Colonic mucosa (tissue), 4 donors: ENCODE data around the gene CCDC12. TPM values are rescaled to one million over a fixed set of nuclear protein-coding genes. Genes with fewer than 3 reads are reported as not detected.

ENCODE experiments used
- DNase-seq: peaks from one replicate; pipeline ENCODE4 v3.0.0-alpha.2; 2020
- H3K27ac ChIP-seq: fragments of 200-600 bp; one replicate; pipeline ENCODE4 v1.8.0; 2021
- H3K27me3 ChIP-seq: fragments of 200-600 bp; one replicate; pipeline ENCODE4 v1.8.0; 2021
- H3K36me3 ChIP-seq: fragments of 200-600 bp; one replicate; pipeline ENCODE4 v1.8.0; 2021
- H3K4me1 ChIP-seq: fragments of 200-600 bp; one replicate; pipeline ENCODE4 v1.8.0; 2021; ENCODE audit warnings: mild to moderate bottlenecking
- H3K4me3 ChIP-seq: fragments of 200-600 bp; one replicate; pipeline ENCODE4 v1.8.0; 2021
- H3K9ac ChIP-seq, 2 donors: one replicate each; pipeline ENCODE4 v1.7.0; 2013; ENCODE audit warnings: control low read depth in 2 of 2, low read depth in 2 of 2, low read length in 2 of 2
- H3K9me3 ChIP-seq: fragments of 200-600 bp; one replicate; pipeline ENCODE4 v1.8.0; 2021
- intact Hi-C: fragments of 100-400 bp; cut with DNase I; formaldehyde crosslinking; loops from one replicate; pipeline ENCODE4 v1.14.1; 2022
- total RNA-seq, 2 donors: library from RNA; stranded (reverse); fragmentation: NEBNext Ultra II Directional in 1 of 2; extraction: Animal tissue kit (Norgen Biotek cat#: 25700) in 1 of 2; gene quantifications; one replicate each; pipeline ENCODE4 v1.2.1, GENCODE V29; 2021
- TF ChIP-seq, protein P1 (sequence below): fragments of 200-600 bp; IDR thresholded peaks from one replicate; pipeline ENCODE4 v1.8.0; 2022; ENCODE audit warnings: antibody characterized with exemption, mild to moderate bottlenecking
- donor health status: healthy.
- donor health status: DM: no; HTN: no; CAD: no.
- donor health status: DM: no; HTN: no; CAD: no.

Gene CCDC12
- total RNA-seq, 2 donors from 2014 or later = 34.1 to 55.7 TPM

DNA sequence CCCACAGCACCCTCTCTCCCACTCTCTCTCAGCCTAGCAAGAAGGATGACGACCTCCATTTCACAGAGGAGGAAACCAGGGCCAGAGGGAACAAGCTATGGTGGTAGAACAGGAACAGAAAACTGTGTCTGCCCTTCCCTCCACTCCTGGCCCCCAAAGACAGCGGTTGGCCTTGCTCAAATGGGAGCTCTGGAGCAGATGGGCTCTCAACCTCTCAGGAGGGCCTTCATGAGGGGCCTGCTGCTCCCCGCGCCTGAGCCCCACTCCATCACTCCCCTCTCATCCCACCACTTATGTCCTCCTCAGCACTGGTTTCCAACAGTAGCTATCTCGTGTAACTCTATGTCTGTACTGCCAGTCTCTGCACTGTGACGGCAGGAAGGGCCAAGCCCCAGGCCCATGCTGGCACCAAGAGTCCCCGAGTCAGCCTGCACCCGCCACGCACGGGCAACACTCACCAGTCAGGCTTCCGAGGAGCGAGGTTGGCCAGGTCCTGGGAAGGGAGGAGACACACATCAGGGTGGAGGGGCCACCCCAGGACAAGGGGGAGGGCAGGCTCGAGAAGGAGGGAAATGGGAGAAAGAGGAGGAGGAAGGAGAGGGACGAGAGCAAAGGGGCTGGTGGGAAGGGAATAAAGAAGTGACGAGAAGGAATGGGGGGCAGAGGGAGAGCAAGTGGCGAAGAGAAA, 53.5 kb downstream of the CCDC12 start:
- Histone ChIP-seq H3K4me1 (peaks cover 16% of the 10 kb centered on the region), H3K9me3 (no peaks in the 10 kb centered on the region), H3K27ac (no peak overlapping the region), H3K9ac (no peak overlapping the region), H3K36me3 (peaks cover 28% of the 10 kb centered on the region), H3K27me3 (no peaks in the 10 kb centered on the region), H3K4me3 (no peak overlapping the region)
- intact Hi-C loops = loop anchor here (2.0 to 10.0 kb wide), 2 partner anchors 76 to 402 kb away; no protein-coding TSS in a partner anchor
- no peak for DNase-seq
- TF ChIP-seq, protein P1, sequence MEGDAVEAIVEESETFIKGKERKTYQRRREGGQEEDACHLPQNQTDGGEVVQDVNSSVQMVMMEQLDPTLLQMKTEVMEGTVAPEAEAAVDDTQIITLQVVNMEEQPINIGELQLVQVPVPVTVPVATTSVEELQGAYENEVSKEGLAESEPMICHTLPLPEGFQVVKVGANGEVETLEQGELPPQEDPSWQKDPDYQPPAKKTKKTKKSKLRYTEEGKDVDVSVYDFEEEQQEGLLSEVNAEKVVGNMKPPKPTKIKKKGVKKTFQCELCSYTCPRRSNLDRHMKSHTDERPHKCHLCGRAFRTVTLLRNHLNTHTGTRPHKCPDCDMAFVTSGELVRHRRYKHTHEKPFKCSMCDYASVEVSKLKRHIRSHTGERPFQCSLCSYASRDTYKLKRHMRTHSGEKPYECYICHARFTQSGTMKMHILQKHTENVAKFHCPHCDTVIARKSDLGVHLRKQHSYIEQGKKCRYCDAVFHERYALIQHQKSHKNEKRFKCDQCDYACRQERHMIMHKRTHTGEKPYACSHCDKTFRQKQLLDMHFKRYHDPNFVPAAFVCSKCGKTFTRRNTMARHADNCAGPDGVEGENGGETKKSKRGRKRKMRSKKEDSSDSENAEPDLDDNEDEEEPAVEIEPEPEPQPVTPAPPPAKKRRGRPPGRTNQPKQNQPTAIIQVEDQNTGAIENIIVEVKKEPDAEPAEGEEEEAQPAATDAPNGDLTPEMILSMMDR = no peak

GRCh38 chr3:46922426-46922825, 54.1 kb downstream of the CCDC12 start:
- H3K27me3 ChIP-seq = no peaks in the 10 kb centered on the region
- H3K4me1 ChIP-seq = peaks cover 12% of the 10 kb centered on the region
- TF ChIP-seq, protein P1 = no peak
- no peak overlapping the region for H3K9ac ChIP-seq
- no peak overlapping the region for H3K27ac ChIP-seq
- intact Hi-C loops = loop anchor here (2.0 to 10.0 kb wide), 2 partner anchors 76 to 402 kb away; no protein-coding TSS in a partner anchor
- H3K9me3 ChIP-seq = no peaks in the 10 kb centered on the region
- H3K4me3 ChIP-seq = no peak overlapping the region
- DNase-seq = no peak
- peaks cover 31% of the 10 kb centered on the region for H3K36me3 ChIP-seq

DNA sequence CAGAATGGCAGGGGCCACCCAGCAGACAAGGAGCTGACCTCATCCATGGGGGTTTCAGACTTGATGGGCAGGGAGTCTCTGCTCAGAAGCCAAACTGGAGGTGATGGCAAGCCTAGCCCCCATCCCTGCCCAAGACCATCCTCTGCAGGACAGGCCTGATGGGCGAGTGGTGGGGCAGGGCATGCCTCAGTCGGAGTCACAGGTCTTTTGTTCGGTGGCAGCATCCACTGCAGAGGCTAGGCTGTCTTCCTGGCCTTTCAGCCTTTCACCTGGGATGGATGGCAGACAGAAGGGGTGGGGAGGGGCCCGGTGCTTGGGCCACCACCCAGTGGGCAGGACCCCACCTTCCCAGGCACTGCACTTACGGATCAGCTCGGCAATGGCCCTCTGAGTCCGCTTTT, 54.7 kb downstream of the CCDC12 start:
- TF ChIP-seq, protein P1 = no peak
- peaks cover 34% of the 10 kb centered on the region for H3K36me3 ChIP-seq
- no peak overlapping the region for H3K9ac ChIP-seq
- no peak overlapping the region for H3K27ac ChIP-seq
- no peaks in the 10 kb centered on the region for H3K9me3 ChIP-seq
- intact Hi-C loops = loop anchor here (2.0 to 10.0 kb wide), 2 partner anchors 77 to 403 kb away; no protein-coding TSS in a partner anchor
- peaks cover 6% of the 10 kb centered on the region for H3K4me1 ChIP-seq
- DNase-seq = no peak
- no peaks in the 10 kb centered on the region for H3K27me3 ChIP-seq
- H3K4me3 ChIP-seq = no peak overlapping the region

DNA sequence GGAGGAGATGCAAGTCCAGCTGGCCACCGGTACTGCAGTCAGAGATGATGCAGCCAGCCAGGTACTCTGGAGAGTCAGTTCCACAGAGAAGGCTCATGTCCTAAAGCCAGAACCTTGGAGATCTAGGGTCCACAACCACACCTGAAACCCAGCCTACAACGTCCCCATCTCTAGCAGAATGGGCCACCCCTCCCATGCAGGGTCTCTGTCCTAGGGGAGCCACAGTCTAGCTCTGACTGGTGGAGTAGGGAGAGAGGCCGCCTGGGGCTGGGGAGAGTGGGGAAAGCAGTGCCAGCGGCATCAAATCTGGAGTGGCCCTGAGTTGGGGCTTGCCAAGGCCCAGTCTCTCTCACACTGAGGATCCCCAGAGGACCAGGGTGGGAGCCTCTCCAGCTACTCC, 55.5 kb downstream of the CCDC12 start:
- no peak overlapping the region for H3K4me3 ChIP-seq
- no peaks in the 10 kb centered on the region for H3K27me3 ChIP-seq
- intact Hi-C loops = loop anchor here (10.0 kb wide), 1 partner anchor 404 kb away; no protein-coding TSS in a partner anchor
- no peak overlapping the region for H3K27ac ChIP-seq
- peaks cover 34% of the 10 kb centered on the region for H3K36me3 ChIP-seq
- no peaks in the 10 kb centered on the region for H3K4me1 ChIP-seq
- no peak overlapping the region for H3K9ac ChIP-seq
- no peaks in the 10 kb centered on the region for H3K9me3 ChIP-seq
- no peak for DNase-seq
- TF ChIP-seq, protein P1 = no peak

DNA sequence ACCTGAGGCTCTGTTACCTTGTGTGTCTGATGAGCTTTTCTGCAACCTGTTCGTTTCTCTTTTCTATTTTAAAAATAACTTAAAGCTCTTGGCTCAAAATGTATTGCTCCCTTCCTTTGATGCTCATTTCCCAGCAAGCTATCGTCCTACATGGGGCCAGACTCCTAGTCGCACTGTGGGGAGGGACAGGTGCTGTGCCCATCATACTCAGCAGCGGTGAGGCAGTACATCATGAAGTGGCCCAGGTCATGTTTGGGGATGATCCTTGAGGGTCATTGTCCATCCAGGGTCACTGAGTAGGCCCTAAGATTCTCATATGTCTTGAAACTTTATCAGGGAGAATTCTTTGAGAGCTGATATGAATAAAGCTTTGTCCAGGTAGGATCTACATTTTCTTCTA, 57.9 kb downstream of the CCDC12 start:
- intact Hi-C loops = no loop called here
- TF ChIP-seq, protein P1 = no peak
- H3K9me3 ChIP-seq = no peaks in the 10 kb centered on the region
- no peak overlapping the region for H3K9ac ChIP-seq
- no peak overlapping the region for H3K27ac ChIP-seq
- H3K36me3 ChIP-seq = peaks cover 24% of the 10 kb centered on the region
- H3K27me3 ChIP-seq = no peaks in the 10 kb centered on the region
- no peaks in the 10 kb centered on the region for H3K4me1 ChIP-seq
- no peak for DNase-seq
- H3K4me3 ChIP-seq = no peak overlapping the region
